H1 (cell line): ENCODE measurements around the gene NBL1. TPM values are rescaled to one million over a fixed set of nuclear protein-coding genes. Genes with fewer than 3 reads are reported as not detected.
A peak's percentile ranks its signal among the peaks of the same experiment; 100 is the strongest.

ENCODE experiments used
- ASH2L ChIP-seq: fragments of 200-600, 300-600 bp; sonication (generic); IDR thresholded peaks from one replicate; pipeline ENCODE4 v1.7.1; 2017; ENCODE audit warnings: low read length
- BACH1 ChIP-seq: IDR thresholded peaks from 2 replicates; pipeline ENCODE4 v1.6.1; 2012; ENCODE audit warnings: low read length, improper control_type of control experiment
- BCL11A ChIP-seq, 2 experiments: IDR thresholded peaks; one replicate each; pipeline ENCODE4 v1.6.1; 2011; ENCODE audit warnings: low read depth in 2 of 2, low read length in 2 of 2, mild to moderate bottlenecking in 2 of 2
- CHD1 ChIP-seq: IDR thresholded peaks from 2 replicates; pipeline ENCODE4 v1.6.1; 2012; ENCODE audit warnings: low read depth, low read length, improper control_type of control experiment
- CREB1 ChIP-seq: IDR thresholded peaks from 2 replicates; pipeline ENCODE4 v1.6.1; 2012; ENCODE audit warnings: inconsistent platforms
- CTBP2 ChIP-seq: IDR thresholded peaks from 2 replicates; pipeline ENCODE4 v1.7.0; 2011; ENCODE audit warnings: borderline replicate concordance, mild to moderate bottlenecking, moderate library complexity, mixed read lengths, low read length; ENCODE audit not compliant: insufficient read depth, insufficient read length
- EGR1 ChIP-seq: IDR thresholded peaks from 2 replicates; pipeline ENCODE4 v1.6.1; 2011; ENCODE audit warnings: low read depth, low read length, borderline replicate concordance
- EP300 ChIP-seq, 2 experiments: IDR thresholded peaks; 1 replicate in 1 of 2; 2 replicates in 1 of 2; pipeline ENCODE4 v1.6.1; 2011 to 2012; ENCODE audit warnings: low read depth in 2 of 2, low read length in 2 of 2, mild to moderate bottlenecking in 2 of 2, borderline replicate concordance in 1 of 2, inconsistent platforms in 1 of 2, moderate library complexity in 1 of 2
- GABPA ChIP-seq: IDR thresholded peaks from 2 replicates; pipeline ENCODE4 v1.6.1; 2011; ENCODE audit warnings: mild to moderate bottlenecking, low read length, moderate library complexity, borderline replicate concordance; ENCODE audit not compliant: insufficient read depth
- GTF2F1 ChIP-seq: IDR thresholded peaks from 2 replicates; pipeline ENCODE4 v1.6.1; 2012; ENCODE audit warnings: low read depth, low read length, improper control_type of control experiment, borderline replicate concordance
- HDAC2 ChIP-seq, 2 experiments: fragments of 300-600 bp in 1 of 2; sonication (generic) in 1 of 2; IDR thresholded peaks; 2 replicates each; pipeline ENCODE4 v1.6.1; 2011 to 2012; ENCODE audit warnings: low read depth in 2 of 2, low read length in 2 of 2, mild to moderate bottlenecking in 2 of 2, moderate library complexity in 2 of 2, borderline replicate concordance in 1 of 2, inconsistent platforms in 1 of 2
- KDM4A ChIP-seq: IDR thresholded peaks from one replicate; pipeline ENCODE4 v1.7.1; 2012; ENCODE audit warnings: low read depth, mild to moderate bottlenecking, moderate library complexity, low read length, inconsistent platforms; ENCODE audit not compliant: severe bottlenecking
- KDM5A ChIP-seq: fragments of 200-600 bp; IDR thresholded peaks from 2 replicates; pipeline ENCODE4 v1.7.1; 2012; ENCODE audit warnings: mild to moderate bottlenecking, low read length, inconsistent platforms, mixed read lengths
- PHF8 ChIP-seq: fragments of 200-600 bp; sonication (generic); conservative IDR thresholded peaks from 2 replicates; pipeline ENCODE4 v1.7.1; 2012; ENCODE audit warnings: low read depth, mild to moderate bottlenecking, inconsistent platforms, low read length, moderate library complexity
- RAD21 ChIP-seq, 2 experiments: IDR thresholded peaks in 1 of 2; conservative IDR thresholded peaks in 1 of 2; 2 replicates each; pipeline ENCODE4 v1.6.1; 2011; ENCODE audit warnings: low read depth in 2 of 2, low read length in 2 of 2, improper control_type of control experiment in 1 of 2, inconsistent platforms in 1 of 2, mild to moderate bottlenecking in 1 of 2, moderate library complexity in 1 of 2
- RBBP5 ChIP-seq: IDR thresholded peaks from 2 replicates; pipeline ENCODE4 v1.7.1; 2012; ENCODE audit warnings: low read depth, mild to moderate bottlenecking, inconsistent platforms, low read length, moderate library complexity, borderline replicate concordance
- RXRA ChIP-seq: IDR thresholded peaks from 2 replicates; pipeline ENCODE4 v1.6.1; 2011; ENCODE audit warnings: low read depth, mild to moderate bottlenecking, low read length, moderate library complexity; ENCODE audit not compliant: insufficient read depth
- SP4 ChIP-seq: IDR thresholded peaks from 2 replicates; pipeline ENCODE4 v1.6.1; 2012; ENCODE audit warnings: low read length, inconsistent platforms
- TAF1 ChIP-seq: IDR thresholded peaks from 2 replicates; pipeline ENCODE4 v1.6.1; 2011; ENCODE audit warnings: mild to moderate bottlenecking, low read depth, low read length
- TBP ChIP-seq: IDR thresholded peaks from 2 replicates; pipeline ENCODE4 v1.6.1; 2011; ENCODE audit warnings: low read depth, low read length, improper control_type of control experiment
- TEAD4 ChIP-seq: IDR thresholded peaks from 2 replicates; pipeline ENCODE4 v1.6.1; 2012; ENCODE audit warnings: low read depth, low read length, inconsistent platforms, mixed read lengths
- polyA plus RNA-seq, 7 experiments: library from polyadenylated mRNA; depleted of rRNA in 3 of 7; stranded (reverse) in 5 of 7; unstranded in 2 of 7; fragments of >200 nt in 5 of 7; fragments of 200-250 nt in 2 of 7; gene quantifications; 1 replicate in 5 of 7; 2 replicates in 1 of 7; 4 replicates in 1 of 7; pipeline versions ENCODE4 v1.2.1 to v1.2.3, GENCODE V29; 2011 to 2013; ENCODE audit warnings: missing spikeins in 2 of 7, mixed read lengths in 2 of 7
- total RNA-seq: library from RNA; stranded (reverse); fragmentation: NEBNext Ultra II Directional; extraction: Animal tissue kit (Norgen Biotek cat#: 25700); gene quantifications from 2 replicates; pipeline ENCODE4 v1.2.1, GENCODE V29; 2021

The NBL1 gene
- total and polyA plus RNA-seq, 2 of the 8 experiments (the other 6 are each of a cell fraction or from before 2014, with no cell fraction given), result 8.7 to 9.7 TPM

- no peak for TF ChIP-seq HDAC2 (IDR thresholded peaks at IDR 0.05; ENCODE audit: borderline replicate concordance in 1 of 2, low read depth in 2 of 2, low read length in 2 of 2)
- TF ChIP-seq SP4, result no peak; the same call in 1 of the 2 replicates
- peak; percentile 32 for TF ChIP-seq ASH2L
- TF ChIP-seq CTBP2, result peak; percentile 35
- TF ChIP-seq TAF1, result no peak
- 0 out of 2 replicates have a peak, but pooled peaks have one; percentile 14 for TF ChIP-seq RXRA
- 0 out of 2 replicates have a peak, but pooled peaks have one; percentile 22 for TF ChIP-seq TBP
- no peak for TF ChIP-seq BACH1
- no peak for TF ChIP-seq PHF8
- TF ChIP-seq EGR1, result no peak
- no peak for TF ChIP-seq GTF2F1
- 0 out of 3 replicates have a peak, but pooled peaks of 1 of the 2 experiments have one; percentile 19 for TF ChIP-seq EP300 (IDR thresholded peaks at IDR 0.05; ENCODE audit: borderline replicate concordance in 1 of 2, low read depth in 2 of 2, low read length in 2 of 2)
- TF ChIP-seq KDM5A, result no peak
- TF ChIP-seq RBBP5, result 0 out of 2 replicates have a peak, but pooled peaks have one; percentile 31
- TF ChIP-seq KDM4A, result no peak
- TF ChIP-seq BCL11A (IDR thresholded peaks at IDR 0.05; ENCODE audit: low read depth in 2 of 2, low read length in 2 of 2), result no peak
- peak in 1 of 2 experiments; percentile 11; a peak in 1 of 4 replicates for TF ChIP-seq RAD21 (IDR thresholded peaks at IDR 0.05 in 1 of 2, conservative IDR thresholded peaks at IDR 0.05 in 1 of 2; ENCODE audit: low read depth in 2 of 2, low read length in 2 of 2)
- TF ChIP-seq GABPA, result 0 out of 2 replicates have a peak, but pooled peaks have one; percentile 15
- TF ChIP-seq TEAD4, result peak; percentile 96
- no peak for TF ChIP-seq CHD1
- TF ChIP-seq CREB1, result no peak
These were observed 3.5 kb upstream of the NBL1 start (continued) for GRCh38 chr1:19640363-19641316.
